Measurements from ENCODE around the gene STARD7.
"Not testable (repeated sequence)": the region's sequence is repeated elsewhere in the genome, so short reads cannot be mapped to it uniquely, and the experiment has no call there.

The STARD7 gene

GRCh38 chr2:96225016-96225533 is 16.4 kb upstream of the STARD7 start:
- Histone ChIP-seq H2BK120ac (ENCODE audit: low read depth, low read length) (no peak overlapping the region), H3K4me2 (ENCODE audit: low read length, poor library complexity, severe bottlenecking) (no peak overlapping the region), H3K9me3 (ENCODE audit: control insufficient read depth, low read length) (no peaks in the 10 kb centered on the region), H3K18ac (ENCODE audit: low read depth in 1 of 2, low read length in 2 of 2) (no peak overlapping the region), H3K4ac (ENCODE audit: low read depth in 1 of 2, low read length in 2 of 2) (no peak overlapping the region), H2BK5ac (ENCODE audit: low read depth, low read length, poor library complexity, severe bottlenecking) (no peak overlapping the region), H3K4me1 (ENCODE audit: control insufficient read depth, insufficient read depth, low read depth, low read length) (no peaks in the 10 kb centered on the region), H3K14ac (ENCODE audit: low read length in 2 of 2) (no peak overlapping the region), H3K79me1 (replicated peaks; ENCODE audit: low read length, poor library complexity, severe bottlenecking) (peaks cover 15% of the 10 kb centered on the region), H2BK15ac (ENCODE audit: low read depth, poor library complexity, severe bottlenecking) (no peak overlapping the region), H3K27me3 (ENCODE audit: control insufficient read depth in 1 of 2, insufficient read depth in 1 of 2, low read length in 2 of 2) (no peaks in the 10 kb centered on the region), H3K36me3 (ENCODE audit: control insufficient read depth in 1 of 2, insufficient read depth in 2 of 2, low read depth in 1 of 2, low read length in 2 of 2) (no peaks in the 10 kb centered on the region), H3K23ac (ENCODE audit: low read length in 2 of 2) (no peak overlapping the region), H2AK5ac (ENCODE audit: low read length, severe bottlenecking) (no peak overlapping the region), H2BK12ac (ENCODE audit: low read length in 2 of 2) (no peak overlapping the region), H4K91ac (ENCODE audit: low read length) (no peak overlapping the region), H2AFZ (ENCODE audit: low read depth, low read length) (no peak overlapping the region), H3K9ac (ENCODE audit: low read length) (no peak overlapping the region), H3K4me3 (ENCODE audit: insufficient read depth in 1 of 2, low read depth in 1 of 2, low read length in 2 of 2) (no peak overlapping the region), H4K8ac (ENCODE audit: low read length) (no peak overlapping the region), H3K27ac (ENCODE audit: low read length, poor library complexity, severe bottlenecking) (no peak overlapping the region)
- WGBS, result 92% methylated on average over 3 of the region's 3 CpGs
- no peak for DNase-seq

DNA sequence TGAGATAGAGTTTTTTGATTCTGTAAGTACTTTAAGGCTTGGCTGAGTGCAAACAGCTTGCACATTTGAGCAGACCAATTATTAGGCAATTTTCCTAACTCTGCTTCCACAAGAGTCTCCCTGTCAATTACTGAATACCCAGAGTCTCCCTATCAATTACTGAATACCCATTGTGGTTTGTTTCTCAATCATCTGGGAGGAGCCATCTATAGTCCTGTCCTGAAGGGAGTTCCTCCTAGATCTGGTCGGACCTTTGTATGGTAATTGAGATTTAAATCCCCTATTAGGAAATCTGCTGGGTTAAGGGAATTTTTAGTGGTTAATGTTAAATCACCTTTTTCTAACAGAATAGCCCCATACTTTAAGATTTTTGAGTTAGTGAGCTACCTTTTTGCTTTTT is 12.5 kb upstream of the STARD7 start:
- H3K4me2 ChIP-seq (ENCODE audit: low read length, poor library complexity, severe bottlenecking); H3K23ac ChIP-seq (ENCODE audit: low read length in 2 of 2); H2BK120ac ChIP-seq (ENCODE audit: low read depth, low read length); H3K4ac ChIP-seq (ENCODE audit: low read depth in 1 of 2, low read length in 2 of 2); H4K91ac ChIP-seq (ENCODE audit: low read length); H3K27me3 ChIP-seq (ENCODE audit: control insufficient read depth in 1 of 2, insufficient read depth in 1 of 2, low read length in 2 of 2); H3K9me3 ChIP-seq (ENCODE audit: control insufficient read depth, low read length); H3K4me1 ChIP-seq (ENCODE audit: control insufficient read depth, insufficient read depth, low read depth, low read length); H2BK15ac ChIP-seq (ENCODE audit: low read depth, poor library complexity, severe bottlenecking); H2BK5ac ChIP-seq (ENCODE audit: low read depth, low read length, poor library complexity, severe bottlenecking); H3K14ac ChIP-seq (ENCODE audit: low read length in 2 of 2); H3K36me3 ChIP-seq (ENCODE audit: control insufficient read depth in 1 of 2, insufficient read depth in 2 of 2, low read depth in 1 of 2, low read length in 2 of 2); H3K27ac ChIP-seq (ENCODE audit: low read length, poor library complexity, severe bottlenecking); H3K4me3 ChIP-seq (ENCODE audit: insufficient read depth in 1 of 2, low read depth in 1 of 2, low read length in 2 of 2); H3K9ac ChIP-seq (ENCODE audit: low read length); H2AK5ac ChIP-seq (ENCODE audit: low read length, severe bottlenecking); DNase-seq; H2BK12ac ChIP-seq (ENCODE audit: low read length in 2 of 2); H4K8ac ChIP-seq (ENCODE audit: low read length); H2AFZ ChIP-seq (ENCODE audit: low read depth, low read length); H3K18ac ChIP-seq (ENCODE audit: low read depth in 1 of 2, low read length in 2 of 2): not testable (repeated sequence)
- H3K79me1 ChIP-seq (replicated peaks; ENCODE audit: low read length, poor library complexity, severe bottlenecking), result peaks cover 19% of the 10 kb centered on the region
- no CpG with 5 or more reads among the region's 1 CpG for WGBS

DNA sequence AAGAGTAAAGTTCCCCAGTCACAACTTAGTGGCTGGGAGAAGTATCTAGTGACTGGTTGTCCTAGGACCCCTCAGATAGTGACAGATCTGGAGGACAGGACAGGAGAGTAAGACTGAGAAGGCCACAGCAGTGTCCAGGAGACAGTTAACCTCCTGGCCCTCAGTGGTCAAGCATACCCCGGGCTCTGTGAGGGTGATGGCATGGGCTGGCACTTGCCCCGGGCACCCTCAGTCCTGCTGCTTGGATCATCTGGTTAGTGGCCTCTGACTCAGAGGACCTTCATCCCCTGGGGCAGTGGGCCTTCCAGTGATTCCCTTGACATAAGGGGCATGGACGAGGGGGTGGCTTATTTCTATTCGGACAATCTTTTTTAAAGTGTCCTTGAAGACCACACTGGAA is 11.3 kb upstream of the STARD7 start:
- H3K4me1 ChIP-seq (ENCODE audit: control insufficient read depth, insufficient read depth, low read depth, low read length); H3K36me3 ChIP-seq (ENCODE audit: control insufficient read depth in 1 of 2, insufficient read depth in 2 of 2, low read depth in 1 of 2, low read length in 2 of 2); H3K27ac ChIP-seq (ENCODE audit: low read length, poor library complexity, severe bottlenecking); H3K4me3 ChIP-seq (ENCODE audit: insufficient read depth in 1 of 2, low read depth in 1 of 2, low read length in 2 of 2); H2BK120ac ChIP-seq (ENCODE audit: low read depth, low read length); H2AFZ ChIP-seq (ENCODE audit: low read depth, low read length); H3K4ac ChIP-seq (ENCODE audit: low read depth in 1 of 2, low read length in 2 of 2); H3K27me3 ChIP-seq (ENCODE audit: control insufficient read depth in 1 of 2, insufficient read depth in 1 of 2, low read length in 2 of 2); H3K23ac ChIP-seq (ENCODE audit: low read length in 2 of 2); H3K14ac ChIP-seq (ENCODE audit: low read length in 2 of 2); H2BK12ac ChIP-seq (ENCODE audit: low read length in 2 of 2); H4K91ac ChIP-seq (ENCODE audit: low read length); H4K8ac ChIP-seq (ENCODE audit: low read length); H3K4me2 ChIP-seq (ENCODE audit: low read length, poor library complexity, severe bottlenecking); H3K18ac ChIP-seq (ENCODE audit: low read depth in 1 of 2, low read length in 2 of 2); H3K9ac ChIP-seq (ENCODE audit: low read length); H3K9me3 ChIP-seq (ENCODE audit: control insufficient read depth, low read length); H2BK15ac ChIP-seq (ENCODE audit: low read depth, poor library complexity, severe bottlenecking); DNase-seq; H2BK5ac ChIP-seq (ENCODE audit: low read depth, low read length, poor library complexity, severe bottlenecking); H2AK5ac ChIP-seq (ENCODE audit: low read length, severe bottlenecking): not testable (repeated sequence)
- peaks cover 20% of the 10 kb centered on the region for H3K79me1 ChIP-seq (replicated peaks; ENCODE audit: low read length, poor library complexity, severe bottlenecking)
- 95% methylated on average over 4 of the region's 4 CpGs for WGBS

- H3K36me3 ChIP-seq (ENCODE audit: control insufficient read depth in 1 of 2, insufficient read depth in 2 of 2, low read depth in 1 of 2, low read length in 2 of 2), result no peaks in the 10 kb centered on the region
- no peak overlapping the region for H2BK120ac ChIP-seq (ENCODE audit: low read depth, low read length)
- no peak overlapping the region for H3K27ac ChIP-seq (ENCODE audit: low read length, poor library complexity, severe bottlenecking)
- H4K8ac ChIP-seq (ENCODE audit: low read length), result no peak overlapping the region
- no peaks in the 10 kb centered on the region for H3K9me3 ChIP-seq (ENCODE audit: control insufficient read depth, low read length)
- no peak overlapping the region for H3K14ac ChIP-seq (ENCODE audit: low read length in 2 of 2)
- no peak overlapping the region for H4K91ac ChIP-seq (ENCODE audit: low read length)
- peaks cover 23% of the 10 kb centered on the region for H3K79me1 ChIP-seq (replicated peaks; ENCODE audit: low read length, poor library complexity, severe bottlenecking)
- no peak overlapping the region for H2BK5ac ChIP-seq (ENCODE audit: low read depth, low read length, poor library complexity, severe bottlenecking)
- H3K4me1 ChIP-seq (ENCODE audit: control insufficient read depth, insufficient read depth, low read depth, low read length), result no peaks in the 10 kb centered on the region
- H3K23ac ChIP-seq (ENCODE audit: low read length in 2 of 2), result no peak overlapping the region
- no peaks in the 10 kb centered on the region for H3K27me3 ChIP-seq (ENCODE audit: control insufficient read depth in 1 of 2, insufficient read depth in 1 of 2, low read length in 2 of 2)
- H3K4me2 ChIP-seq (ENCODE audit: low read length, poor library complexity, severe bottlenecking), result no peak overlapping the region
- no peak overlapping the region for H2BK12ac ChIP-seq (ENCODE audit: low read length in 2 of 2)
- H3K9ac ChIP-seq (ENCODE audit: low read length), result no peak overlapping the region
- WGBS, result 91% methylated on average over 11 of the region's 13 CpGs
- no peak overlapping the region for H2BK15ac ChIP-seq (ENCODE audit: low read depth, poor library complexity, severe bottlenecking)
- no peak overlapping the region for H3K4me3 ChIP-seq (ENCODE audit: insufficient read depth in 1 of 2, low read depth in 1 of 2, low read length in 2 of 2)
- no peak overlapping the region for H3K4ac ChIP-seq (ENCODE audit: low read depth in 1 of 2, low read length in 2 of 2)
- no peak overlapping the region for H3K18ac ChIP-seq (ENCODE audit: low read depth in 1 of 2, low read length in 2 of 2)
- H2AFZ ChIP-seq (ENCODE audit: low read depth, low read length), result no peak overlapping the region
- no peak for DNase-seq
- H2AK5ac ChIP-seq (ENCODE audit: low read length, severe bottlenecking), result no peak overlapping the region
These were observed 10.0 kb upstream of the STARD7 start for GRCh38 chr2:96218508-96219131.

Data from mesenchymal stem cell (in vitro differentiated cells and primary cell).